Measurements from ENCODE around the gene MORN1.
"Not testable (repeated sequence)": the region's sequence is repeated elsewhere in the genome, so short reads cannot be mapped to it uniquely, and the experiment has no call there.

Gene MORN1

DNA sequence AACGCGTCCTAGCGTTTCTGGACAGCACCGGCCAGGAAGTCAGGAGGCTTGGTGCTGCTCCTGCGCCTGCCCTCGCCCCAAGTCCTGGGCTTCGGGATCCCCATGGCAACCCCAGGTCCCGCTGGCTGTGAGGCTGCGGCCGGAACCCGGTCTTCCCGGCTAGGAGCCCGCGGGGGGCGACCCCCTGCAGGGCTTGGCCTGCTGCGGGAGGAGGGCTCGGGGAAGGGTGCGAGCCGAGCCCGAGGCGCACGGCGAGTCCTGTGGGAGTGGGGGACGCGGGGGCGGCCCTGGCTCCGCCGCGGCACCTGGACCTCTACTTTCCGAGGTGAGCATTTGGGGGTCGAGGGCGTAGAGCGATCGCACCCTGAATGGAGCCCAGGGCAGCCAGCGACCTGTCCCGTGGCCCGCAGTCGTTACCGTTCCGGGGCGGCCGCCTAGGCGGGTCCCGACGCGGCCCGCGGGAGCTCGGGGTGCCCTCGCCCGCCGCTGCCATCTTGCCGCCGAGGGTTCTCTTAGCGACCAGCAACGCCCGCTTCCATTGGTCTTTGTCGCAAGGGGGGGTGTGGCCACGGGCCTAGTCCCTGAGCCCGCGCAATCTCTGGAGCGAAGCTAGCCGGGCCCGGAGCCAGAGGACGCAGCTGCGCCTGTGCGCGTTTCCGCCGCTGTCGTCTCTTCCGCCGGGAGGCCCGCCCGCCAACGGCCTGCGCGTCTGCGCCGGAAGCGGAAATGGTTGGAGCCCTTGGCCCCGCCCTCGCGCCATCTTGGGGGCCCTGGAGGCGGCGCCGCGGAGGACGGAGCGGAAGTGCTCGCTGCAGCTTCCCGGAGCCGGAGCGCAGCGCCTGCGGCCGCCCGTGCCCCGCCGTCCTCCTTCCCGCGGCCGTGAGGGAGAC is at the start of gene MORN1, which contains the start of gene RER1:
Gene MORN1 (minus strand): TSS at position 514 of the 890 bp plus-strand sequence. CDS start 21 bp downstream, at position 493.
Gene RER1 (plus strand): TSS at position 801 of the 890 bp plus-strand sequence. CDS start 3,950 bp downstream, outside the sequence.
- Mint-ChIP-seq H3K4me1 (ENCODE audit: low read depth) (peaks cover 39% of the 10 kb centered on the region), H3K27ac (peak within 1 kb of the TSS; percentile 93), H3K4me3 (peak within 1 kb of the TSS; percentile 89), H3K36me3 (ENCODE audit: low read depth) (peaks cover 62% of the 10 kb centered on the region), H3K9me3 (no peaks in the 10 kb centered on the region), H3K27me3 (no peaks in the 10 kb centered on the region)
- peak; percentile 99 for DNase-seq

DNA sequence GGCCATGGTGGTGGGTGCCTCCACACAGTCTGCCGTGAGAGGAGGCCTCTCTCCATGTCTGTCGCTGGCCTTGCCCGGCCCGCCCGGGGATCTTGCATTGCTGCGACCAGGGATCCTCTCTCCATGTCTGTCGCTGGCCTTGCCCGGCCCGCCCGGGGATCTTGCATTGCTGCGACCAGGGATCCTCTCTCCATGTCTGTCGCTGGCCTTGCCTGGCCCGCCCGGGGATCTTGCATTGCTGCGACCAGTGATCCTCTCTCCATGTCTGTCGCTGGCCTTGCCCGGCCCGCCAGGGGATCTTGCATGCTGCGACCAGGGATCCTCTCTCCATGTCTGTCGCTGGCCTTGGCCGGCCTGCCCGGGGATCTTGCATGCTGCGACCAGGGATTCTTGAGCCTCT is 49.0 kb upstream of the MORN1 start:
- DNase-seq; H3K36me3 Mint-ChIP-seq (ENCODE audit: low read depth); H3K4me3 Mint-ChIP-seq; H3K27ac Mint-ChIP-seq; H3K9me3 Mint-ChIP-seq; H3K4me1 Mint-ChIP-seq (ENCODE audit: low read depth): not testable (repeated sequence)
- peaks cover 17% of the 10 kb centered on the region for H3K27me3 Mint-ChIP-seq

DNA sequence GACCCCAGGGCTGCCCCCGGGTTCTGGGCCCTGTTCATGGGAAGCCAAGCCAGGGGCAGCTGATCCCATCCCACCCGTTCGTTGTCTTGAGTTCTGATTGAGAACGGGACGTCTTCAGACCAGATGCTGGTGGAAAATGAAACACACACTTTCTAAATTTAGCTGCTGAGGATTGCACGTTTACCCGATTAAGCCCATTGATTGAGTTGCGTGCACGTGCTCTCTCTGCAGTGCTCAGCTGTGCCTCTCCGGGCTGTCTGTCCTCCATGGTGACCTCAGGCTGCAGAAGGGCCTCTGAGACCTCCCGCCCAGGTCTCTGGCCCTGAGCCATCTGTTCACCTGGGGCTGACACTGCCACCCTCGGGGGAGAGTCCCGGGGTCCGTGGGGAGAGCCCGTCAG is 48.0 kb upstream of the MORN1 start:
- peaks cover 8% of the 10 kb centered on the region for H3K27me3 Mint-ChIP-seq
- H3K36me3 Mint-ChIP-seq (ENCODE audit: low read depth): no peaks in the 10 kb centered on the region
- DNase-seq: no peak
- H3K27ac Mint-ChIP-seq: no peak overlapping the region
- H3K4me1 Mint-ChIP-seq (ENCODE audit: low read depth): peaks cover 1% of the 10 kb centered on the region
- H3K9me3 Mint-ChIP-seq: no peaks in the 10 kb centered on the region
- H3K4me3 Mint-ChIP-seq: no peak overlapping the region

DNA sequence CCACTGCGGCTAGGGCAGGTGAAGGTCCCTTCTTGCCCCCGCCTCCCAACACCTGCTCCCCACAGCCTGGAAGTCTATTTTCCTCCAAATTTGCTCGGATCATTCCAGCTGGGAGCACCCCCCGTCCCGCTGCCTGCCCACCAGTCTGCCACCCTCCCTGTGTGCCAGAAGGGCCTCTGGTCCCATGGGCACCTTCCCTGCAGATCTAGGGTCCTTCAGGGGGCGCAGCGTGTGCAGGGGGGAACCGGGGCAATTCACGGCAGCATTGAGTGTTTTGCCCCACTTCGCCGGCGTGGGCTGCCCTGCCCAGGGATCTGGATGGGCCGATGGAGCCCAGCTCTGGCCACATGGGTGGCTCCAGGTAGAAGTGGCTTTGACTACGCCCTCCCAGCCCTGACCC is 47.3 kb upstream of the MORN1 start:
- DNase-seq: no peak
- Mint-ChIP-seq H3K4me3 (no peak overlapping the region), H3K4me1 (ENCODE audit: low read depth) (peaks cover 1% of the 10 kb centered on the region), H3K27ac (no peak overlapping the region), H3K36me3 (ENCODE audit: low read depth) (no peaks in the 10 kb centered on the region), H3K9me3 (no peaks in the 10 kb centered on the region), H3K27me3 (peaks cover 4% of the 10 kb centered on the region)

DNA sequence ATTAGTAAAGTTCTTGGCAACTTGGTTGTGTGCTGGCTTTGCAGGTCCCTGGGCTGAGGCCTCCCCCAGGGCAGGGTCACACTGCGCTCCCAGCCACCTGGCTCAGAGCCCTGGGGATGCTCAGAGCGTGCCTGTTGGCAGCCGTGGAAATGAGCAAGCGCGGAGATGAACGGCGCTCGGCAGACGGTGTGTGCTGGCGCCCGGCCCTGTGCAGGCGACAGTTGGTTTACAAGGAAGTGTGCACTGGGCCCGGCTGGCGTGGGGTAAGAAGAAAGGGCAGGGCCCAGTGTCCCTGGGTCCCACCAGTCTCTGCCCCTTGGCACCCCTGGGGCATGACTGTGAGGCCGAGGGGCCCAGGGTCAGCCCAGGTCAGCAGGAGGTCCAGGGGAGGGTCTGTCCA is 46.7 kb upstream of the MORN1 start:
- DNase-seq: no peak
- Mint-ChIP-seq H3K36me3 (ENCODE audit: low read depth) (no peaks in the 10 kb centered on the region), H3K4me3 (no peak overlapping the region), H3K27me3 (peaks cover 4% of the 10 kb centered on the region), H3K27ac (no peak overlapping the region), H3K9me3 (no peaks in the 10 kb centered on the region), H3K4me1 (ENCODE audit: low read depth) (peaks cover 1% of the 10 kb centered on the region)

DNA sequence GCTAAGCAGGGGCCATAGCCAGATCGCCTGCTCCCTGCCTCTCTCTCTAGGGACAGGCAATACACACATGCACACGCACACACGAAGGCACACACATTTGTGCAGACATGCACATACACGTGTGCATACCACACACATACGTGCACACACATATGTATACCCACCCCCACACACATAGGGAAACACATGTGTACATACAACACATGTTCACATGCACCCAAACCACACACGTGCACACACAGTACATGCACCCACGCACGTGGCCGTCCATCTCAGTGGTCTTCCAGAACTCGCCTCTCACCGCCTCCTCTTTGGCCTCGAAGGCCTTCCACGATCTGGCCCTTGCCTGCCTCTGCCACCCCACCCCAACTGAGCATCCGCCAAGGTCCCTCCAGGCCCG is 46.3 kb upstream of the MORN1 start:
- Mint-ChIP-seq H3K4me3 (no peak overlapping the region), H3K27ac (no peak overlapping the region)

DNA sequence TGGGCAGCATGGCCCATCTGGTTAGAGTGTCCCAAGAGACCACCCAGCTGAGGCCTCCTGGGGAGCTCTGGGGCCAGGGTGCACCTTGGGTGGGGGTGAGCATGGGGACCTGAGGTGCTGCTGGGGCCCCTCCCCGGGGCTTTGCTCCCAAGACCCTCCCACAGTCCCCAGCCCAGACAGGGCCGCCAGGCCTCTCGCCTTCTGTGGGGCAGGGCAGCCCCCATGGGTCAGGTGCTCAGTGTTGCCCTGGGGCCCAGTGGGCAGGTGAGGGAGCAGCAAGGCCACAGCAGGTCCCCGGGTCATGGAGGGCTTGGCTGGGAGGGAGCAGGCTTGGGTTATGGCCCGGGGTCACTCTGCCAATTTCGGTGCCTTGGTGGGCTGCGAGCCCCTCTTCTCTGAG is 45.5 kb upstream of the MORN1 start:
- DNase-seq: no peak
- Mint-ChIP-seq H3K4me1 (ENCODE audit: low read depth) (no peaks in the 10 kb centered on the region), H3K36me3 (ENCODE audit: low read depth) (no peaks in the 10 kb centered on the region), H3K4me3 (no peak overlapping the region), H3K27me3 (no peaks in the 10 kb centered on the region), H3K9me3 (no peaks in the 10 kb centered on the region), H3K27ac (no peak overlapping the region)

More for the DNA sequence above, 46.3 kb upstream of the MORN1 start:
- Mint-ChIP-seq H3K4me1 (ENCODE audit: low read depth) (no peaks in the 10 kb centered on the region), H3K9me3 (no peaks in the 10 kb centered on the region), H3K27me3 (peaks cover under 1% of the 10 kb centered on the region), H3K36me3 (ENCODE audit: low read depth) (no peaks in the 10 kb centered on the region)
- DNase-seq: no peak

DNA sequence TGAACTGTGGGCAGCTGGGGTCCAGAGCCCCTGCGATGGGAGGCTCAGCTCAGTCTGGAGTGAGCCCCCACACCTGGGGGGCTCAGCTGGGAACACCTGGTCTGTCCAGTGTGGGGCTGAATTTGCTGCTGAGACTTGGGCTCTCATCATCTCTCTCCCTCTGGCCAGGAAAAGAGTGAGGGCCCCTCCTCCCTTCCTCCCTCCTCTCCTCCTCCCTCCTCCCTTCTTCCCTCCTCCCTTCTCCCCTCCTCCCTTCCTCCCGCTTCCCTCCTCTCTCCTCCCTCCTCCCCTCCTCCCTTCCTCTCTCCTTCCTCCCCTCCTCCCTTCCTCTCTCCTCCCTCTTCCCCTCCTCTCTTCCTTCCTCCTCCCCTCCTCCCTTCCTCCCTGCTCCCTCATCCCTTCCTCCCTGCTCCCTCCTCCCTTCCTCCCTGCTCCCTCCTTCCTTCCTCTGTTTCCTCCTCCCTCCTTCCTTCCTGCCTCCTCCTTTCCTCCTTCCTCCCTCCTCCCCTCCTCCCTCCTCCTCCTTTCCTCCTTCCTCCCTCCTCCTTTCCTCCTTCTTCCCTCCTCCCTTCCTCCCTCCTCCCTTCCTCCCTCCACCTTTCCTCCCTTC is 44.5 kb upstream of the MORN1 start:
- DNase-seq: no peak
- H3K9me3 Mint-ChIP-seq: no peaks in the 10 kb centered on the region
- no peak overlapping the region for H3K4me3 Mint-ChIP-seq
- H3K36me3 Mint-ChIP-seq (ENCODE audit: low read depth): no peaks in the 10 kb centered on the region
- H3K4me1 Mint-ChIP-seq (ENCODE audit: low read depth): no peaks in the 10 kb centered on the region
- H3K27me3 Mint-ChIP-seq: no peaks in the 10 kb centered on the region
- H3K27ac Mint-ChIP-seq: no peak overlapping the region

DNA sequence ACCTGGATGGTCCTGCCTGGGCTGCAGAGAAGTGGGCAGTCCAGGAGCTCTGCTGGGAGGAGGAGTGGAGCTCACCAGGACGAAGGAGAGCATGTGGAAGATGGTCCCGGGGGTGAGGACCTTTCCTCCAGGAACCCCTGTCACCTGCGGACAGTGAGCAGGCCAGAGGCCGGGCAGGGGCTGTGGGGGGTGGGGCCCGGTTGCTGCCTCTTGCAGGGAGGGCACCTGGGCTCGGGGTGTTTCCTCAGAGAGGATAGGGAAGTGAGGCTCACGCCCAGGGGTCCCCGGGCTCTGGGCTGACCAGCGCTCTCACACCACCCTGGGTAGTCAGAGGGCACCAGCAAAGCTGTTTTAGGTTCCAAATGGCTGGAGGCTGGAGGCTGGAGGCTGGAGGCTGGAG is 43.7 kb upstream of the MORN1 start:
- Mint-ChIP-seq H3K9me3 (no peaks in the 10 kb centered on the region), H3K27me3 (no peaks in the 10 kb centered on the region), H3K36me3 (ENCODE audit: low read depth) (no peaks in the 10 kb centered on the region), H3K4me3 (no peak overlapping the region), H3K4me1 (ENCODE audit: low read depth) (no peaks in the 10 kb centered on the region), H3K27ac (no peak overlapping the region)
- DNase-seq: no peak

DNA sequence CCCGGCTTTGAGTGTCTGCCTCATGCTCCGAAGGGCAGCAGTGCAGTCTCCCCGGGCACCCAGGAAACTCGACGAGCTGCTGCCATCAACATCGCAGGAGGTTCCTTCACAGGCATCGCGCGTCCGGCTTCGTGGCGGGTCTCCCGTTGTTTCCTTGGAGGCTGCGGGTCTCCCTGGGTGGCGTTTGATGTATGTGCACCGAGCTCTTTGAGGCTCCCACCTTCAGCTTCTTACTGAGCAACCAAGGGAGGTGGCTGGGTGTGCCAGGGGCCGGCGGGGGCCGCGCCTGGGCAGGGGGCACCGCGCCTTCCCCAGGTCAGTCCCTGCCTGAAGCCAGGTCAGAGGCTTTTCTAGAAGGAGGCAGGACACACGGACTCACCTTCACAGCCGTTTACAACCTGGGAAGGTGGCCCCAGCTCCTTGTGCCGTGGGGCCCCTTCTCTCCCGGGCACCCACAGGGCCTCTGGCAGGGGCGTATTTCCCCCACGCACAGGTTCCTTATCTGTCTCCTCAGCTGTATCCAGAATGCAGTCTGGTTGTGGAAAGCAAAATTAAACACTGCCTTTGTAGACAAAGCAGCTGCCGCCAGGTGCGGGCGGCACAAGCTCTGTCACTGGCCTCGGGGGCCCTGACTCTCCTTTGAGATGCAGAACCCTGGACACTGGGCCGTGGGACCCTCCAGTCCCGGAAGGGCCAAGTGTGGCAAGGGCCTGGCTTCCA is 42.7 kb upstream of the MORN1 start:
- H3K27me3 Mint-ChIP-seq: no peaks in the 10 kb centered on the region
- H3K4me3 Mint-ChIP-seq: no peak overlapping the region
- no peak for DNase-seq
- no peaks in the 10 kb centered on the region for H3K36me3 Mint-ChIP-seq (ENCODE audit: low read depth)
- H3K27ac Mint-ChIP-seq: no peak overlapping the region
- no peaks in the 10 kb centered on the region for H3K4me1 Mint-ChIP-seq (ENCODE audit: low read depth)
- H3K9me3 Mint-ChIP-seq: no peaks in the 10 kb centered on the region

DNA sequence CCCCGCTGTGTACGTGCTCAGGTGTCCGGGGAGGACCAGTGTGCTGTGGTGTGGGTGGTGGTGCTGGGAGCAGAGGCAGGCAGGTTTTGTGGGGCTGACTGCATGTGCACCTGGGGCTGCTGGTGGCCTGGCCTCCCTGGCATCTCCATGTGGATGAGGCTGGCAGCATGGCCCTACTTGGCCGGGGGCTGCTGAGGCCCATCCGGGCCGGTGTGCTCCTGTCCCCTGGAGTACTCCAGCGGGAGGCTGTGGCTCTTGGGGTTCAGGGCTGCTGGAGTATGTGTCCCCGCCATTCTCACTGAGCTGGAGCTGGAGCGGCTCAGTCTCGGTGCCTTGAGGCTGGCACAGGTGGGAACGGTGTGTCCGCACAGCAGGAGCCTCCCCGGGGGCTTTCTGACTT is 41.8 kb upstream of the MORN1 start:
- no peak overlapping the region for H3K27ac Mint-ChIP-seq
- H3K4me1 Mint-ChIP-seq (ENCODE audit: low read depth): no peaks in the 10 kb centered on the region
- H3K27me3 Mint-ChIP-seq: no peaks in the 10 kb centered on the region
- DNase-seq: no peak
- H3K4me3 Mint-ChIP-seq: no peak overlapping the region
- no peaks in the 10 kb centered on the region for H3K9me3 Mint-ChIP-seq
- H3K36me3 Mint-ChIP-seq (ENCODE audit: low read depth): no peaks in the 10 kb centered on the region

DNA sequence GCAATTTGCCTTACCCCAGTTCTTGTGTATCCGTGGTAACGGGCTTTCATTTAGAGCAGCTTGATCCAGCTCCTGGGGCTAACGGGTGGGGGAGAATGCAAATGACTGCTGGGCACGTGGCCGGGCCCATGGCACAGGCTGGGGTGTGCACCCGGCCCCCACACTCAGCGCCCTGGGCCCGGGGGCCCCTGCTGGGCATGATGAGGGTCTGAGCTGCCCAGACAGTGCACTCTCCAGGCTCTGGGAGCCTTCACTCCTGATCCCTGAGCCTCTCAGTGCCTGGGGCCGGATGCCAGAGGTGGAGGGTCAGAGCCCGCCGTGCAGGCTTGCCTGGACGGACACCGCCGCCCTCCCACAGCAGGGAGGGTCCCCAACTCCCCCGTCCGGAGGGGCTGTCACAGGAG is 41.1 kb upstream of the MORN1 start:
- H3K4me1 Mint-ChIP-seq (ENCODE audit: low read depth): no peaks in the 10 kb centered on the region
- no peak for DNase-seq
- no peak overlapping the region for H3K4me3 Mint-ChIP-seq
- no peak overlapping the region for H3K27ac Mint-ChIP-seq
- no peaks in the 10 kb centered on the region for H3K9me3 Mint-ChIP-seq
- H3K36me3 Mint-ChIP-seq (ENCODE audit: low read depth): no peaks in the 10 kb centered on the region
- no peaks in the 10 kb centered on the region for H3K27me3 Mint-ChIP-seq

DNA sequence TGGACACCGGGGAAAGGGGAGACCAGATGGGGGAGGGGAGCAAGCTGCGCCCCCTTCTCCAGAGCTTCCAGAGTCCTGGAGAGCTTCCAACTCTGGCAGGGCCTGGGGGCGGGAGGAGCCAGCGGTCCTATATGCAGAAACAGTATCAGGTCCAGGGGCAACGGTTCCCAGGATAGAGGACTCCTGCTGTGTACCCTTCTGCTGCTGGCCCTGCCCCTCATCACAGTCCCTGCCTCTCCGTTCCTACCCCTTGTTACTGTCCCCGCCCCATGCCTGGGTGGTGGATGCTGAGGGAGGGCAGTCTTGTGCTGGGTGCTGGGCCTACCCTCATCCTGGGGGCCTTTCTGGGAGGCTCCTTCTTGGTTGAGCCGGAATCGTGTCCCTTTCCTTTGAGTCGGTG is 40.2 kb upstream of the MORN1 start:
- H3K36me3 Mint-ChIP-seq (ENCODE audit: low read depth): no peaks in the 10 kb centered on the region
- H3K27me3 Mint-ChIP-seq: no peaks in the 10 kb centered on the region
- H3K4me3 Mint-ChIP-seq: no peak overlapping the region
- no peaks in the 10 kb centered on the region for H3K9me3 Mint-ChIP-seq
- DNase-seq: no peak
- no peak overlapping the region for H3K27ac Mint-ChIP-seq
- no peaks in the 10 kb centered on the region for H3K4me1 Mint-ChIP-seq (ENCODE audit: low read depth)

DNA sequence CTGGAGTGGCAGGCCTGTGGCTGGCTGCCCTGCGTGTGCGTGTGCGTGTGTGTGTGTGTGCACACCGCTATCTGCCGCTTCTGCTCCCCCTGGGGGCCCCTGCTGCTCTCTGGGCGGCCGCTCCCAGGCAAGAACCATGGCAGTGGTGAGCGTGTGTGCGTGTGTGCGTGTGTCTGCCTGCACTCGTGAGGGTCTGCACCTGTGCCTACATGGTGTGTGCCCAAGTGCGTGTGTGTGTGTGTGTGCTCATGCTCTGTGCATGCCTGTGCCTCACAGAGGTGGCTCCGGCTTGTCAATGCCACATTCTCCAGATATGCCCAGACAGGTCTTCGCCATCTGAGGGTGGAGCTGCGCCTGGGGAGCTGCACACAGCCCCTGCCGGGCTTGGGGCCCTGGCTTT is 39.7 kb upstream of the MORN1 start:
- no peaks in the 10 kb centered on the region for H3K4me1 Mint-ChIP-seq (ENCODE audit: low read depth)
- no peaks in the 10 kb centered on the region for H3K36me3 Mint-ChIP-seq (ENCODE audit: low read depth)
- no peaks in the 10 kb centered on the region for H3K9me3 Mint-ChIP-seq
- no peak overlapping the region for H3K27ac Mint-ChIP-seq
- DNase-seq: no peak
- H3K4me3 Mint-ChIP-seq: no peak overlapping the region
- no peaks in the 10 kb centered on the region for H3K27me3 Mint-ChIP-seq

DNA sequence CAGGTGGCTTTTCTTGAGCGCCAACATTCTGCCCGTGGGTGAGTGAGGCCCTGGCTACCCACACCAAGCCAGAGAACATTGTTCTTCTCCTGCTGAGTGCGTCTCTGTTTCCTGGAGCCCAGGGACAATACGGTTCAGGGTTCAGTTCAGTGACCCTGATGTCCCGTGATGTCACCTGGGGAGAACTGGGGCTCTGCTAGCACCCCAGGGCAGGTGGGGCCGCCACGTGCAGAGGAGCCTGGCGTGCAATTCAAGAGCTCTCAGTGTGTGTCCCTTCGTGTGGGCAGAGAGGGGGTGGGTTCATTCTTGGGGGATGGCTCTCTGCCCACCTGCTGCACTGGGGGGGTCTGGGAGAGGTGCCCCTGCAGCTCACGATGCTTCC is 39.2 kb upstream of the MORN1 start:
- Mint-ChIP-seq H3K9me3 (no peaks in the 10 kb centered on the region), H3K36me3 (ENCODE audit: low read depth) (no peaks in the 10 kb centered on the region), H3K4me3 (no peak overlapping the region), H3K27me3 (no peaks in the 10 kb centered on the region), H3K4me1 (ENCODE audit: low read depth) (no peaks in the 10 kb centered on the region), H3K27ac (no peak overlapping the region)
- no peak for DNase-seq

Data from activated T-cell treated with anti-CD3 and anti-CD28 coated beads, Interleukin-2, amount 50 U/mL, for 24 hours (primary cell).